Occipital lobe (tissue), 2 donors: ENCODE data around the gene HDC. TPM values are rescaled to one million over a fixed set of nuclear protein-coding genes. Genes with fewer than 3 reads are reported as not detected.

ENCODE experiments used
- DNase-seq: peaks from one replicate; lab custom pipeline; 2025; lab: John Stamatoyannopoulos, UW
- total RNA-seq: library from RNA; depleted of rRNA; stranded (reverse); fragments of >200 nt; gene quantifications from one replicate; pipeline ENCODE4 v1.2.3, GENCODE V29; 2014

The HDC gene, protein sequence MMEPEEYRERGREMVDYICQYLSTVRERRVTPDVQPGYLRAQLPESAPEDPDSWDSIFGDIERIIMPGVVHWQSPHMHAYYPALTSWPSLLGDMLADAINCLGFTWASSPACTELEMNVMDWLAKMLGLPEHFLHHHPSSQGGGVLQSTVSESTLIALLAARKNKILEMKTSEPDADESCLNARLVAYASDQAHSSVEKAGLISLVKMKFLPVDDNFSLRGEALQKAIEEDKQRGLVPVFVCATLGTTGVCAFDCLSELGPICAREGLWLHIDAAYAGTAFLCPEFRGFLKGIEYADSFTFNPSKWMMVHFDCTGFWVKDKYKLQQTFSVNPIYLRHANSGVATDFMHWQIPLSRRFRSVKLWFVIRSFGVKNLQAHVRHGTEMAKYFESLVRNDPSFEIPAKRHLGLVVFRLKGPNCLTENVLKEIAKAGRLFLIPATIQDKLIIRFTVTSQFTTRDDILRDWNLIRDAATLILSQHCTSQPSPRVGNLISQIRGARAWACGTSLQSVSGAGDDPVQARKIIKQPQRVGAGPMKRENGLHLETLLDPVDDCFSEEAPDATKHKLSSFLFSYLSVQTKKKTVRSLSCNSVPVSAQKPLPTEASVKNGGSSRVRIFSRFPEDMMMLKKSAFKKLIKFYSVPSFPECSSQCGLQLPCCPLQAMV
- not detected for total RNA-seq

- no peak for DNase-seq
Measured at GRCh38 chr15:50265620-50266019, at the start of gene HDC. HDC (minus strand) TSS chr15:50265726; CDS start chr15:50265623, 103 bp downstream.

DNA sequence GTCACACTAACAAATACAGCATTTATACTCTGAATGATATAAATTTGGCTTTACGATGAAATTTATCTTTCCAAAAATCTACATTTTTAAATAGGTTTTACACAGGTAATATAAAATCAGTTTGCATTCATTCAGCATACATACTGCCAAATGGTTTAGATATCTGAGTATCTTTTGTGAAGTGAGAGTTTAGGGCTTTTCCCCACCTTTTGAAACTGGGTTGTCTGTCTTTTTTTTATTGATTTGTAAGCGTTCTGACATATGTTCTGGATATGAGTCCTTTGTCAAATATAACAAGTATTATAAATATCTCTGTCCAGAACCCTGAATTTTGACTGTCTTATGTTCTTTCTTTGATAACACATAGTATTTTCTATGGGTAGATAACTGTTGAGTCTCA lies 47.1 kb upstream of the HDC start:
- DNase-seq, result no peak

GRCh38 chr15:50307799-50308198 lies 42.3 kb upstream of the HDC start:
- no peak for DNase-seq

DNA sequence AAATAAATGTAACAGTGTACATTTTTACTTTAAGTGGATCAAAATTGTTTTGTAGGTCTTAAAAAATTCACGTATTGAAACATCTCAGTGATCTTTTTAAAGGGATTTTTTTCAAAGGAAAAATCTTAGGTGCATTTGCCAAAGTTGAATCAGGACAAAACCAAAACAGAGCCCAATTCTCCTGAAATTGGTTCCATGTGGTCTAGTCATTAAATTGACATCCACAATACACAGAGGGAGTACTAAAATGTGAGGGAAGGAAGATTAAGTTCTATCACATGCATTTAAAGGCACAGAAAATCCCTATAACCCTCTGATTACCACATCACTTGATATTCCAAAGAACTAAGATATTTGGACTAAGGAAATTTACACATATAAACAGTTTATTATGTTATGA lies 39.3 kb upstream of the HDC start:
- no peak for DNase-seq

- DNase-seq, result no peak
Measured at GRCh38 chr15:50302581-50302980, 37.1 kb upstream of the HDC start.

DNA sequence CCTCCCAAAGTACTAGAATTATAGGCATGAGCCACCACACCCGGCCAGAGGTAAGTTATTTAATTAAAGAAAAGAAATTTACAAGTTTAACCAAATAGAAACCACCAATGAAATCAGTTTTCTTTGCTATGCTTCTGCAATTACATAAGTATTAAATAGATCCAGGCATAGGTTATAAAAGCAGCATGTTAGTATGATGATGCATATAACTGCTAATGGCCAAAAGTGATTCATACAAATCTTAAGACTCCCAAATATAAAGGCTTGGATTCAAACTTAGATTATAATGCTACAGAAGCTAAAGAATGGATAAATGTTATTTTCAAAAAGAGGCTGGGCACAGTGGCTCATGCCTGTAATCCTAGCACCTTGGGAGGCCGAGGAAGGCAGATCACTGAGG lies 32.8 kb upstream of the HDC start:
- DNase-seq, result no peak

- DNase-seq, result no peak
Measured at GRCh38 chr15:50295966-50296365, 30.4 kb upstream of the HDC start.

- no peak for DNase-seq
Measured at GRCh38 chr15:50289749-50290148, 24.2 kb upstream of the HDC start.

DNA sequence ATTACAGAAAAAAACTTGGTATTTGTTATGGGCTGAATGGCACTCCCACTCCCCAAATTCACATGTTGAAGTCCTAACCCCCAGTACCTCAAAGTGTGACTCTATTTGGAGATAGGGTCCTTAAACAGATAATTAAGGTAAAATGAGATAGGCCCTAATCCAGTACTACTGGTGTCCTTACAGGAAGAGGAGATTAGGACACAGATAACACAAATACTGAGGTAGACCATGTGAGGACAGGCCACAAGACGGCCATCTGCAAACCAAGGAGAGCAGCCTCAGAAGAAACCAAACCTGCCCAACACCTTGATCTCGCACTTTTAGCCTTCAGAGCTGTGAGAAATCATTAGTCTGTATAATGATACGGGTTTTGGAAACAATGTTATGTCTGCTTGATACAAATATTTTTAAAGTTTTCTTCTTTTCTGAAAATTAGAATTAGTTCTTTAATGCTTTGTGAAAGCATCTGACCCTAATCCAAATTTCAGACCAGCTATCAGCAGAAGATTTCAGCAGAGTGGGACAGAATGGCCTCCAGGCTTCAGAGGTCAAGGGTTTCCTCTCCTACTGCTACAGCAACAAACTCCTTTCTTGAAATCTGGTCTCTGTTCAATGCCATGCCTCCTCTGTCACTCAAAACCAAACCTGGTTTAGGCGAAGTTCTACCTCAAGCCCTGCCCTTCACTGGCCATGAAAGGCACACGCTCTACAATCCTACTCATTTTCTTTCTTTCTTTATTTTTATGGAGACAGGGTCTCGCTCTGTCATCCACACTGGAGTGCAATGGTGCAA lies 22.0 kb upstream of the HDC start:
- DNase-seq, result no peak

DNA sequence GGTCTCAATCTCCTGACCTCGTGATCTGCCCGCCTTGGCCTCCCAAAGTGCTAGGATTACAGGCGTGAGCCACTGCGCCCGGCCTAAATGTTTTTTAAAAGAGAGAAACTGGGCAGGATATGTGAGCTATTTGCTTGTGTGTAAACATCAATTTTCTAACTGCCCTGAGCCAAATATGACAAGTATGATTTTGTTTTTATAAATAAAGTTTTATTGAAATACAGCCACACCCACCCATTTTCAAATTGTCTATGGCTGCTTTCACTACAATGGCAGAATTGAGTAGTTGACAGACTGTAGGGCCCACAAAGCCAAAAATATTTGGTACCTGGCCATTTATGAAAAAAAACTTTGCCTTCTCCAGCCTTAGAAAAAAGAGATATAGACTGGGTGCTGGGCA lies 15.9 kb upstream of the HDC start:
- no peak for DNase-seq

DNA sequence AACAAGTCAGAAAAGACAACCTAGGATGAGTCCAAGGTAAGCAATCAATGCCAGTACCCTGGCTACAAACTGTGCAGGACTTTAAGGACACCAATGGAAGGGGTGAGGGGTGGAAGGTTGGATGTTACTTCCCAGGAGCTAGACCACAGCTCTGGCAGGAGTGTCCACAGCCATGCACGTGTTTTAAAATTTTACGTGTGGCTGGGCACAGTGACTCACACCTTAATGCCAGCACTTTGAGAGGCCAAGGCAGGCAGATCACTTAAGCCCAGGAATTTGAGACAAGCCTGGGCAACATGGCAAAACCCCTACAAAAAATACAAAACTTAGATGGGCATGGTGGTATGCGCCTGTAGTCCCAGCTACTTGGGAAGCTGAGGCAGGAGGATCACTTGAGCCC lies 14.7 kb upstream of the HDC start:
- no peak for DNase-seq

DNA sequence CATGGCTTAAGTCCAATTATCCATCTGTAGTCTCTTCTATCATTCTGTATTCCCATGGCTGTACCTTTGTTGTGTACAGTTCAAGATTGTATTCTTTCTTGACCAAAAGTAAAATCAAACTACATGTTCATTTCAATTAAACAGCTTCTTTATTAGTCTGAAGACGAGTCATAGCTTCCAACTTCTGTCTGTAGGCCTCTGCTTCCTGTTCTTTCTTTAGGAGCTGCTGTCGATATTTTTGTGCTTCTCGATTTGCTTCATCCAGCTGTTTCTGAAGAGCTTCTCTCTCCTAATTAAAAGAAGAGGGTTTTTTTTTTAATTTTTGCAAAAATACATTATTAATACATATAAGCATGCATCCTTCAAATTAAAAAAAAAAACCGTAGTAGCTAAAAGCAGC lies 13.0 kb upstream of the HDC start:
- no peak for DNase-seq

- DNase-seq, result no peak
Measured at GRCh38 chr15:50277370-50277769, 11.8 kb upstream of the HDC start.

- DNase-seq, result no peak
Measured at GRCh38 chr15:50275908-50276307, 10.4 kb upstream of the HDC start.

GRCh38 chr15:50275091-50275490 lies 9.6 kb upstream of the HDC start:
- no peak for DNase-seq

GRCh38 chr15:50267577-50267976 lies 2.1 kb upstream of the HDC start:
- no peak for DNase-seq

DNA sequence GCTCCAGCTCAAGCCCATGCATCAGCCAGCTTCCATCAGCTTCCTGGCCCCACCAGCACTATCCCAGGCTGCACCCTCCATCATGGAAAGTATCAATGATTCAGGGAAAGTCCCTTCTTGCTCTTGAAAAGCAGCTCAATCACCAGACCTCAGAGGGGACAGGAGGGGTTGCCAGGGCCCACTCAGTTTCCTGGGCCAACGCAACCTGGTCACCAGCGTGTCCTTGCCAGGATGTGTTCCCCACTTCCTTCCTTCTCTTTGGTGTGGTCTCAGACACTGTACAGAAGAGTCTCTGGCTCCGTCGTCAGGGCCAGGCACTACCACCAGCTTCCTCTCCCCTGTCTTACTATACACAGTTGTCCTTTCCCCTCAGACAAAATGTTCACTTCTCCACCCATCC lies 3.0 kb downstream of the HDC start:
- DNase-seq, result no peak

- DNase-seq, result no peak
Measured at GRCh38 chr15:50261981-50262380, 3.5 kb downstream of the HDC start.

- DNase-seq, result no peak
Measured at GRCh38 chr15:50260969-50261496, 4.5 kb downstream of the HDC start.

- DNase-seq, result no peak
Measured at GRCh38 chr15:50259276-50259675, 6.2 kb downstream of the HDC start.

DNA sequence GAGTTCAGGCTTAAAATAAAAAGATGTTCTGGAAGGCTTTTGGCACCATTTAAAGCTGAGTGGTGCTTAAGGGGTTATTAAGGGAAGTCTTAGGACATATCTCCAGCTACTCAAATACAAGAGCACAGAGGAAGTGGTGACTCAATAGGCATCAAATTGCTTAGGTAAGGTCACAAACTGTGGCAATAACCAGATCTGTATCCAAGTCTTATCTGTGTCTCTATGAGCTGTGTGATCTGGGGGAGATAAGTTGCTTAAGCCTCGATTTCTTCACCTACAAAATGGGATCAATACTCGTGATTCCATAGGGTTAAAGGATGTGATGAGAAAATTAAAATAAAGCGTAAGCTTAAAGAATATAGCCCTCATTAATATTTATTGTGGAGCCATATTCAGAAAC lies 7.6 kb downstream of the HDC start:
- no peak for DNase-seq

DNA sequence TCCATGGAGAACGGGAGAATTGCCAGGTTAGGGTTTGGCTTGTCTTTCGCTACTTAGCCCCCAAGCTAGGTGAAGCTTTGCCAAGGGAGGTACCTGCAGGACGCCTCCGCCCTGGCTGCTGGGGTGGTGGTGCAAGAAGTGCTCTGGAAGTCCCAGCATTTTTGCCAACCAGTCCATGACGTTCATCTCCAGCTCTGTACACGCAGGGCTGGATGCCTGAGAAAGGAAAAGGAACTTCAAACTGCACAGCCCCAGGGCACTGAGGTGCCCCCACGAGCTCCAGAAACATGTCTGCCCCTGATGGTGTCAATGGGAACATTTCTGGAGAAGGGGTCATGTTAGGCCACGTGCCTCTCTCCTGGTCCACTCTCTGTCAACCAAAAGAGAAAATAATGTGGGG lies 8.2 kb downstream of the HDC start:
- DNase-seq, result no peak
